ENCODE measurements around the gene PANK3.
"Not testable (repeated sequence)": the region's sequence is repeated elsewhere in the genome, so short reads cannot be mapped to it uniquely, and the experiment has no call there.

Gene PANK3

DNA sequence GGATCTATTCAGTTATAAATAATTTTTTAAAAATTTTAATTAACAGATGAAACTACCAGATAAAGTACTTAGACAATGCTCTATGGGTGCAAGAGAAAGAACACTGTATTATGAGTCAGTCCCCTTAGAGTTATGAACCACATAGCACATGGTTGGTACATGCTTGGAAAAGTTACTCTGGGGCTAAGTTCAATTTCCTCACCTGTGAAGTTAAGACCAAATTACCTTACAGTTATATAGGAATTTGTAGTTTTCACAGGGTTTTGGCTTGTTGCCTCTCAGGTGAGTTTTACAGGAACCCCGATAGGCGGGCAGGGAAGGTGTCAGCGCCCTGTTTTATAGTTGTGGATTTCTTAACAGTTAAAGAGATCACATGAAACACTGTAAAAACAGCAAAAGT is 1.2 kb downstream of the PANK3 start:
- no peak for DNase-seq (ENCODE audit: low spot score)
- TF ChIP-seq, protein P1, sequence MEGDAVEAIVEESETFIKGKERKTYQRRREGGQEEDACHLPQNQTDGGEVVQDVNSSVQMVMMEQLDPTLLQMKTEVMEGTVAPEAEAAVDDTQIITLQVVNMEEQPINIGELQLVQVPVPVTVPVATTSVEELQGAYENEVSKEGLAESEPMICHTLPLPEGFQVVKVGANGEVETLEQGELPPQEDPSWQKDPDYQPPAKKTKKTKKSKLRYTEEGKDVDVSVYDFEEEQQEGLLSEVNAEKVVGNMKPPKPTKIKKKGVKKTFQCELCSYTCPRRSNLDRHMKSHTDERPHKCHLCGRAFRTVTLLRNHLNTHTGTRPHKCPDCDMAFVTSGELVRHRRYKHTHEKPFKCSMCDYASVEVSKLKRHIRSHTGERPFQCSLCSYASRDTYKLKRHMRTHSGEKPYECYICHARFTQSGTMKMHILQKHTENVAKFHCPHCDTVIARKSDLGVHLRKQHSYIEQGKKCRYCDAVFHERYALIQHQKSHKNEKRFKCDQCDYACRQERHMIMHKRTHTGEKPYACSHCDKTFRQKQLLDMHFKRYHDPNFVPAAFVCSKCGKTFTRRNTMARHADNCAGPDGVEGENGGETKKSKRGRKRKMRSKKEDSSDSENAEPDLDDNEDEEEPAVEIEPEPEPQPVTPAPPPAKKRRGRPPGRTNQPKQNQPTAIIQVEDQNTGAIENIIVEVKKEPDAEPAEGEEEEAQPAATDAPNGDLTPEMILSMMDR (IDR thresholded peaks at IDR 0.05; ENCODE audit: borderline replicate concordance, control extremely low read depth, extremely low read depth, insufficient read depth, missing control alignments) = no peak

DNA sequence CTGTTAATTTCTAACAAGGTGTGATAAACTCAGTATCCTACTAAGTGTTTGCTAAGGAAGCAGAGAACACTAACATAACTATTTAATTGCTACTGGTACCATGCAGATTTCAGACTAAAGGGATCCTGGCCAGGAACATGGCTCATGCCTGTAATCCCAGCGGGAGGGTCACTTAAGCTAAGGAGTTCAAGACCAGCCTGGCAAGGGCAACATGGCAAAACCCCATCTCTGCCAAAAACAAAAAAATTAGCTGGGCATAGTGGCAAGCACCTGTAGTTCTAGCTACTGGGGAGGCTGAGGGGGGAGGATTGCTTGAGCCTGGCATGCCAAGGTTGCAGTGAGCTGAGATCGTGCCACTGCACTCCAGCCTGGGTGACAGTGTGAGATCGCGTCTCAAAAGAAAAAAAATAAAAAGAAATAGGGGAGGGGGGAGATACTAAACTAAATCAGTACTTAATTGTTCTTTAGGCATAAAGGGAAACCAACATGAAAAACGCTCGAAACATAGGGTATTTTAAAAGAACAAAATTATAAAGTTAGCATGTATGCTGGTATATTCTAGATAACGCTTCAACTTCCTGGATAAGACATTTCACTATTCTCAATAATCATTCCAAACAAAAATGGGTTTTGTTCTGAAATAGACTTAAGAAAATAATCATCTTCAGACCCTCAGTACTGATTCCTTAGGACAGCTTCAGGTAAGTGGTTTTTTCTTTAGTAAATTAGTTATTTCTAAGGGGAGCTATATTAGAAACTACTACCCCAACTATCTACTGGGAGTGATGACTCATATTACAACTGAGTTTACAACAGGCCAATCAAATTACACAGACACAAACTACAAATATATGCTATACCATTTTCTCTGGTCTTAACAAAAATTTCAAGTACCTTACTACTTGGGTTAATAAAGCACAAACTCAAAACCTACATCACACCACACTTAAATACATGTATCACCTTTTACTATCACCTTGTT is 3.5 kb downstream of the PANK3 start:
- DNase-seq (ENCODE audit: low spot score) = no peak
- TF ChIP-seq, protein P1 (IDR thresholded peaks at IDR 0.05; ENCODE audit: borderline replicate concordance, control extremely low read depth, extremely low read depth, insufficient read depth, missing control alignments) = no peak
- in situ Hi-C loops (cut with MboI; ENCODE audit: low sequenced_read_pairs, unreplicated experiment) = no loop called here

More for the DNA sequence above, 1.2 kb downstream of the PANK3 start:
- in situ Hi-C loops (cut with MboI; ENCODE audit: low sequenced_read_pairs, unreplicated experiment) = no loop called here

DNA sequence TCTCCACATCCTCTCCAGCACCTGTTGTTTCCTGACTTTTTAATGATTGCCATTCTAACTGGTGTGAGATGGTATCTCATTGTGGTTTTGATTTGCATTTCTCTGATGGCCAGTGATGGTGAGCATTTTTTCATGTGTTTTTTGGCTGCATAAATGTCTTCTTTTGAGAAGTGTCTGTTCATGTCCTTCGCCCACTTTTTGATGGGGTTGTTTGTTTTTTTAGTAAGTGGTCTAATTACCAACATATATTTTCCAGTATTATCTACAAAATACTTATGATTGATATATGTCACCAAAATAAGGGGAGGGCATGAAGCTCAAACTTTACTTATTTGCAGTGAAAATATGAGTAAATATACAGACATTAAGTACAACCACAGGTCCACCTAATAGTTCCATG is 5.0 kb downstream of the PANK3 start:
- in situ Hi-C loops (cut with MboI; ENCODE audit: low sequenced_read_pairs, unreplicated experiment) = not testable (repeated sequence)

DNA sequence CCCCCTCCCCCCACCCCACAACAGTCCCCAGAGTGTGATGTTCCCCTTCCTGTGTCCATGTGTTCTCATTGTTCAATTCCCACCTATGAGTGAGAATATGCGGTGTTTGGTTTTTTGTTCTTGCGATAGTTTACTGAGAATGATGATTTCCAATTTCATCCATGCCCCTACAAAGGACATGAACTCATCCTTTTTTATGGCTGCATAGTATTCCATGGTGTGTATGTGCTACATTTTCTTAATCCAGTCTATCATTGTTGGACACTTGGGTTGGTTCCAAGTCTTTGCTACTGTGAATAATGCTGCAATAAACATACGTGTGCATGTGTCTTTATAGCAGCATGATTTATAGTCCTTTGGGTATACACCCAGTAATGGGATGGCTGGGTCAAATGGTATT is 5.5 kb downstream of the PANK3 start:
- in situ Hi-C loops (cut with MboI; ENCODE audit: low sequenced_read_pairs, unreplicated experiment); DNase-seq (ENCODE audit: low spot score): not testable (repeated sequence)

More for the DNA sequence above, 5.0 kb downstream of the PANK3 start:
- DNase-seq (ENCODE audit: low spot score) = not testable (repeated sequence)

DNA sequence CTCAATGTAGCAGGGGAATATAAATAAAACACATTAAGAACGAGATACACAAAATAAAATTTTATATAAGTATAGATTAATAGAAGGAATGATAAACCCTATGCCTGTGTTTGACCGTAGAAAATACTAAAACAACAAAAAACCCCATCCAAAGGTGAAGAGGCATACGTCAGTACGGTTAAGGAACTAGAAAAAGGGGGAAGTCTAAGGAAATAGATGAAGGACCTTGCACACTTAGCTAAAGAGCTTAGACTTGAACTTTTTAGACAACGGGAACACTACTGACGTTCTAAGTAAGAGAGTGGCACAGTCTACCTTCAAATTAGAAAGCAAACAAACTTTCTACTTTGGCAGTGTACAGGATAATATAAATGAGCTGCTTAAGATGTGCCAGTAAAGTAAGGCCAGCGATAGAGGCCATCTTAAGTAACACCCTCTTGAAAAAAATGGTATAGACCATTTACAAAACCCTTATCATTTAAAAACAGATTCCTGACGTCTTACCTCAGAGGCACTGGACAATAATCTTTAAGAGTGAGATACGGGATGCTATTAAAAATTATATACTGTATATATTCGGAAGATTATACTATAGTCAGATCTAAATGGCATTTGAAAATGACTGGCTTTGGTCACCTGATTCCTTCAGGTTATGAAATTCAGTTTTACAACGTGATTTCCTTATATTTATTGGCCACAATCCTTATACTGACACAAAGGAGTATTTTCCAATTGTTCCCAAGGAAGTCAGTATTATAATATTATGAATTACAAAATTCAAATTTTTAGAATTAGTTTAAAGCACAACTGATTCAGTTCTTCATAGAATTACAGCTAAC is 8.5 kb downstream of the PANK3 start:
- DNase-seq (ENCODE audit: low spot score) = no peak
- in situ Hi-C loops (cut with MboI; ENCODE audit: low sequenced_read_pairs, unreplicated experiment) = no loop called here
- TF ChIP-seq, protein P1 (IDR thresholded peaks at IDR 0.05; ENCODE audit: borderline replicate concordance, control extremely low read depth, extremely low read depth, insufficient read depth, missing control alignments) = no peak

DNA sequence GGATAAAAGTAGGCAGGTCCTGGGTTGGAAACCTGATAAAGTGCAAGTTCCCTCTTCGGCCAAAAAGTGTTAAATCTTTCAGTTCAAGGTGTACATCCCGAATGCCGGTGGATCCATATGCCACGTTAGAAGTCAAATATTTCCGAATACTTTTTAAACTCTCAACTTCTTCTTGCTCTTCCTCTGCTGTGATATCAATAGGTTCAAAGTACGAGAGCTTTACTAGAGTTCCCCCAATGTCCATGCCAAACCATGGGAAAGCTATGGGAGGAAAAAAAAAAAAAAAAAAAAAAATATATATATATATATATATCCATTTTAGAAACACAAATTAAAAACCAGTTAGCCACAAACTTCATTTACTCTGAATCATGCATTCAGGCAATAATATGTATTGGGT is 10.4 kb downstream of the PANK3 start:
- TF ChIP-seq, protein P1 (IDR thresholded peaks at IDR 0.05; ENCODE audit: borderline replicate concordance, control extremely low read depth, extremely low read depth, insufficient read depth, missing control alignments) = no peak
- no peak for DNase-seq (ENCODE audit: low spot score)
- in situ Hi-C loops (cut with MboI; ENCODE audit: low sequenced_read_pairs, unreplicated experiment) = no loop called here

DNA sequence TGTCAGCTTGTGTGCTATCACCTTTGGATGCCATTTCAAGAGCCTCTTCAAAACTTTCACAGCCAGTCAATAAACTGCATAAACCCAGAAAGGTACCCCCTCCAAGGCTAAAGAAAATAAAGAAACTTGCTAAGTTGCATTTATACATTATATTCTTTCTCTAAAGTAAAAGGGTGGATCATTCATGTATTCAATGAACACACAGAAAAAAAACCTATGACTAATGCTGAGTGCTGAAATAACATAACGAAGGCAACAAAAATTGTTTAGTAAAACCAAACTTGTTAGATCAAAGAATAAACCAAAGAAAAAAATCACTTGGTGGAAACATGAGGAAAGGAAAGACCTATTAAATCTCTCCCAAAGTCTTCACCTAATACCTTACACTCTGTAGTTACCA is 15.2 kb downstream of the PANK3 start:
- in situ Hi-C loops (cut with MboI; ENCODE audit: low sequenced_read_pairs, unreplicated experiment) = no loop called here

More for the DNA sequence above, 15.2 kb downstream of the PANK3 start:
- DNase-seq (ENCODE audit: low spot score) = no peak
- TF ChIP-seq, protein P1 (IDR thresholded peaks at IDR 0.05; ENCODE audit: borderline replicate concordance, control extremely low read depth, extremely low read depth, insufficient read depth, missing control alignments) = no peak

Measured in GM13976 (cell line).